ENCODE results near the gene TMEM150A. TPM values are rescaled to one million over a fixed set of nuclear protein-coding genes. Genes with fewer than 3 reads are reported as not detected.
A peak's percentile ranks its signal among the peaks of the same experiment; 100 is the strongest.

The TMEM150A gene
- total RNA-seq, 1 donor from 2014 or later, result 26.7 TPM

DNA sequence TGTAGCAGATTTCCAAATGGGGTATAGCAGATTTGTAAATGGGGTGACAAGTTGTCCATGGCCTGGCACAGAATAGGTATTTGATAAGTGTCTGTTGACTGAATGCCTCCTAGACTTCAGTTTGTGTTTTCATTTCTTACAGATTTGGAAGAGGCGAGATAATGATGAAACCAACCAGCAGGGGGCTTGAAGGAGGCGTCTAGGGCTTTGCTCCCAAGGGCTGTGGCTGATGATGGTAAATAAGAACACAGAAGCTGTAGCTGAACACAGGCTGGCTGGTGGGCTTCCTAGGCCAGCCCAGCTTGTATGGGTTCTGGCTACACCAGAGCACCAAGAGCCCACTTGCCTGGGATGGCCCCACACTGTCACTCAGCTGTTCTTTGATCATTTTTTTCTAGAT lies 46.1 kb upstream of the TMEM150A start:
- TF ChIP-seq, protein P1, sequence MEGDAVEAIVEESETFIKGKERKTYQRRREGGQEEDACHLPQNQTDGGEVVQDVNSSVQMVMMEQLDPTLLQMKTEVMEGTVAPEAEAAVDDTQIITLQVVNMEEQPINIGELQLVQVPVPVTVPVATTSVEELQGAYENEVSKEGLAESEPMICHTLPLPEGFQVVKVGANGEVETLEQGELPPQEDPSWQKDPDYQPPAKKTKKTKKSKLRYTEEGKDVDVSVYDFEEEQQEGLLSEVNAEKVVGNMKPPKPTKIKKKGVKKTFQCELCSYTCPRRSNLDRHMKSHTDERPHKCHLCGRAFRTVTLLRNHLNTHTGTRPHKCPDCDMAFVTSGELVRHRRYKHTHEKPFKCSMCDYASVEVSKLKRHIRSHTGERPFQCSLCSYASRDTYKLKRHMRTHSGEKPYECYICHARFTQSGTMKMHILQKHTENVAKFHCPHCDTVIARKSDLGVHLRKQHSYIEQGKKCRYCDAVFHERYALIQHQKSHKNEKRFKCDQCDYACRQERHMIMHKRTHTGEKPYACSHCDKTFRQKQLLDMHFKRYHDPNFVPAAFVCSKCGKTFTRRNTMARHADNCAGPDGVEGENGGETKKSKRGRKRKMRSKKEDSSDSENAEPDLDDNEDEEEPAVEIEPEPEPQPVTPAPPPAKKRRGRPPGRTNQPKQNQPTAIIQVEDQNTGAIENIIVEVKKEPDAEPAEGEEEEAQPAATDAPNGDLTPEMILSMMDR (IDR thresholded peaks at IDR 0.05), result peak in 1 of 3 experiments; percentile 6
- peaks cover 67 to 91% of the 10 kb centered on the region in 2 donors for H3K36me3 ChIP-seq

DNA sequence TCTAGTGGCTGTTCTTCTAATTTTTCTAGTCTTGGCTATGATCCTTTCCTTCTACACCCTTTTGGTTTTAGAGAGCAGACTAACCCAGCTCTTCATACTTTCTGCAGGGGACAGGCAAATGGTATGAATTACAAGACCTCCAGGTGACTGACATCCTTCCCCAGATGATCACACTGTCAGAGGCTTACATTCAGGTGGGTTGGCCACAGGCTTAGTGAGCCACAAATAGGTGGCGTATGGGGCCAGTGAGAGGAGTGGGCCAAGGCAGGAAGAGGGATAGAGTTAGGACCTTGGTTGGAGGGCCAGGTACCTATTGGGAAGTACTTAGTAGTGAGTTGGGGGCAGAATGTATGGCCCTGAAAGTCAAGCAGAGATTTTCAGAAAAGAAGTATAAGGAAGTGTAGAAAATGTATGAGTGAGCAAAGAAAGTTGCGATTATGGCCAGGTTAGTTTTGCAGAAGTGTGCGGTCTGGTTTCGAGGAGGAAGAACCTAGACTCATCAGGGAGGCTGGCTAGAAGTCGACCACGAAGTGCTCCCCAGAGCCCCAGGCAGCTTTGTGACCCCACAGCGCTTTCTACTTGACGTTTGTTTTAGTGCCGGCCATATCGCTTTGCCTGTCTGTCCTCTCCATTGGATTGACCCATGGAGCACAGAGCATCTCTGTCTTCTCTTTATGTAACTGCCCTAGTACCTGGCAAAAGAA lies 45.5 kb upstream of the TMEM150A start:
- no peak overlapping the region for H3K4me3 ChIP-seq
- H3K27me3 ChIP-seq, result no peaks in the 10 kb centered on the region
- no peaks in the 10 kb centered on the region for H3K9me3 ChIP-seq
- H3K27ac ChIP-seq, result peak overlapping the region; percentile 63 to 64
- intact Hi-C loops (cut with DNase I), result no loop called here
- no peaks in the 10 kb centered on the region for H3K4me1 ChIP-seq
- H3K36me3 ChIP-seq, result peaks cover 74 to 93% of the 10 kb centered on the region in 2 donors
- DNase-seq (ENCODE audit: low spot score in 2 of 2), result no peak
- TF ChIP-seq, protein P1 (IDR thresholded peaks at IDR 0.05), result no peak

More for the DNA sequence above, 46.1 kb upstream of the TMEM150A start:
- Histone ChIP-seq H3K4me1 (no peaks in the 10 kb centered on the region), H3K9me3 (no peaks in the 10 kb centered on the region), H3K4me3 (no peak overlapping the region), H3K27me3 (no peaks in the 10 kb centered on the region), H3K27ac (peak overlapping the region; percentile 63 to 64)
- intact Hi-C loops (cut with DNase I), result no loop called here
- no peak for DNase-seq (ENCODE audit: low spot score in 2 of 2)

DNA sequence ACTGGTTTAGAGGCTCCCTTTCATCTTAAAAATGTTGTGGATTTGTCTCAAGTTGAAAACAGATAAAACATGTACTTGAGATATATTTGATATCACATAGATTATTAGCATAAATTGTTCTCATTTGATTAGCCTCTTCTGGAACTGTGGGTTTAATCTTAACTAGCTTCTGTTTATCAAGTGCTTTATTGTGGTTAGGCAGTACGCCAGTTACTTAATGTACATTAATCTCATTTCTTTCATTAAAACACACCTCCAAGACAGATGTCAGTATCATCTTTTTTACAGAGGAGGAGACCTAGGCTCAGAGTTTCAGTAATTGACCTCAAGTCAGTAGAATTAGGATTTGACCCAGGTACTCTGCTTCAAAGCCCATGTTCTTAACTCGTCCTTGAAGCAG lies 43.7 kb upstream of the TMEM150A start:
- intact Hi-C loops (cut with DNase I), result no loop called here
- H3K4me3 ChIP-seq, result no peak overlapping the region
- H3K4me1 ChIP-seq, result no peaks in the 10 kb centered on the region
- no peaks in the 10 kb centered on the region for H3K9me3 ChIP-seq
- no peak overlapping the region for H3K27ac ChIP-seq
- TF ChIP-seq, protein P1 (IDR thresholded peaks at IDR 0.05), result no peak
- peaks cover 91 to 100% of the 10 kb centered on the region in 2 donors for H3K36me3 ChIP-seq
- DNase-seq (ENCODE audit: low spot score in 2 of 2), result no peak
- no peaks in the 10 kb centered on the region for H3K27me3 ChIP-seq

DNA sequence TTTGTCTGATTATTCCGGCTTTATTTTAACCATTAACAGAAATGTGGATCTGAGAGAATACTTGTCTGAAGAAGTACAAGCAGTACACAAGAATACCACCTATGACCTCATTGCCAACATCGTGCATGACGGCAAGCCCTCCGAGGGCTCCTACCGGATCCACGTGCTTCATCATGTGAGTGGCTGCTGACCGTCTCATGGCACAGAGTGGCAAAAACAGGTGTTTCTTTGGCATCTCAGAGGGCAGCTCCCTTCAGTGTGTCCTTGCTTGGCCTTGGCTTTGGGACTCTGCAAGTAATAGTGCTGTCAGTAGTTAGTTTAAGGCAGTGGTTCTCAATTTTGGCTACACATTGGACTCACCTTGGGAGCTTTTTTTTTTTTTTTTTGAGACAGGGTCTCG lies 42.4 kb upstream of the TMEM150A start:
- no peaks in the 10 kb centered on the region for H3K27me3 ChIP-seq
- no peak for DNase-seq (ENCODE audit: low spot score in 2 of 2)
- H3K9me3 ChIP-seq, result no peaks in the 10 kb centered on the region
- TF ChIP-seq, protein P1 (IDR thresholded peaks at IDR 0.05), result no peak
- H3K4me3 ChIP-seq, result no peak overlapping the region
- intact Hi-C loops (cut with DNase I), result no loop called here
- H3K36me3 ChIP-seq, result peaks cover 98 to 100% of the 10 kb centered on the region in 2 donors
- H3K4me1 ChIP-seq, result no peaks in the 10 kb centered on the region
- H3K27ac ChIP-seq, result no peak overlapping the region

DNA sequence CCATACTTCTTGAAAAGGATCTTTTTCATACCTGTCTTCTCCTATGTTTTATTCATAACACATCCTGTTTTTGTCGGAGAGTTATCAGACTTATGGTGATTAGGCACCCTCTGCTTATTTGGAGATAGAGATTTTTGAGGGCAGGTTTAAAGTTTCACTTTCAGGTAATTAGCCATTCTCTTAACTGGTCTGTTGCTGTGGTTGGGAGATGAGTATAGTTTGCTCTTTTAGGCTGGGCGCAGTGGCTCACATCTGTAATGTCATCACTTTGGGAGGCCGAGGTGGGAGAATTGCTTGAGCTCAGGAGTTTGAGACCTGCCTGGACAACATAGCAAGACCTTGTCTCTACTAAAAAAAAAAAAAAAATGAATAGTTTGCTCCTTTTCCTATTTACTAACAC lies 40.2 kb upstream of the TMEM150A start:
- Histone ChIP-seq H3K9me3 (no peaks in the 10 kb centered on the region), H3K36me3 (peaks cover 97 to 100% of the 10 kb centered on the region in 2 donors), H3K27me3 (no peaks in the 10 kb centered on the region), H3K27ac (no peak overlapping the region), H3K4me1 (no peaks in the 10 kb centered on the region), H3K4me3 (no peak overlapping the region)
- TF ChIP-seq, protein P1 (IDR thresholded peaks at IDR 0.05), result no peak
- no peak for DNase-seq (ENCODE audit: low spot score in 2 of 2)
- intact Hi-C loops (cut with DNase I), result no loop called here

Data from ascending aorta (tissue), 2 donors.